ENCODE measurements around the gene GRIN3B. TPM values are rescaled to one million over a fixed set of nuclear protein-coding genes. Genes with fewer than 3 reads are reported as not detected.

The GRIN3B gene
- polyA plus RNA-seq, 2 of the 4 experiments (the other 2 are of a cell fraction) = 0.67 to 1.5 TPM

DNA sequence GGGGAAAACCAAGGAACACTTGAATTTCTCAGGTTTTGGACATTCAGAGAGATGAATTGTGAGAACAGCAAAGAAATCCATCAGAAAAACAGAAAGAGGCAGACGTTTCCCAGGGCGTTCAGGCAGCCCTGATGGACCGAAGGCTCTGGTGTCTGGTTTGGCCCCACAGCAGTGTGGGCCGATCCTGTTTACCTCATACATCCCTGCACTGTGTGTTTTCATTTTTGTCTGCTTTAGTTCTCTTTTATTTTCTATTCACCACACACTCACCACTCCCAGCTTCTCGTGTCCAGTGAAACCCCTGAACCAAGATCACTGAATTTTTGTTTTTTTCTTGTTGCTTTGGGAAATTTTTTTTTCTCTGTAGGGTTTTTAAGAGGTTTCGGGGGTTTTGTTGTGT lies 27.9 kb upstream of the GRIN3B start:
- Histone ChIP-seq H3K4me3 (no peak overlapping the region), H3K4me1 (no peaks in the 10 kb centered on the region), H3K4me2 (no peak overlapping the region), H3K9me3 (peaks cover 9% of the 10 kb centered on the region; the same call in 2 of the 3 replicates), H3K27ac (no peak overlapping the region)
- TF ChIP-seq REST (IDR thresholded peaks at IDR 0.05) (no peak), PHF8 (IDR thresholded peaks at IDR 0.05; ENCODE audit: borderline replicate concordance, low read depth) (no peak), FOXS1 (CRISPR knock-in tag; IDR thresholded peaks at IDR 0.05) (no peak), ZNF302 (CRISPR knock-in tag; IDR thresholded peaks at IDR 0.05) (no peak), USF2 (IDR thresholded peaks at IDR 0.05) (no peak), KDM5A (IDR thresholded peaks at IDR 0.05) (no peak), MYC (IDR thresholded peaks at IDR 0.05; ENCODE audit: borderline replicate concordance, low read length) (no peak), RFX5 (IDR thresholded peaks at IDR 0.05) (no peak)
- 97% methylated on average over 6 of the region's 6 CpGs for WGBS (ENCODE audit: missing lambda C conversion rate)
- ATAC-seq (no peak), DNase-seq (ENCODE audit: low read depth in 1 of 2, low spot score in 1 of 2) (no peak), FAIRE-seq (no peak)
- CTCF ChIA-PET = interaction anchor here (4.1 kb wide), 1 partner anchor 11 kb away, joined by 28 read pairs; the partner anchor contains the start of gene WDR18
- POLR2A ChIA-PET = interaction anchor here (0.6 kb wide), 1 partner anchor 12 kb away, joined by 7 read pairs; no protein-coding TSS in a partner anchor

- DNase-seq (ENCODE audit: low read depth in 1 of 2, low spot score in 1 of 2) (no peak), ATAC-seq (no peak), FAIRE-seq (no peak)
- Histone ChIP-seq H3K4me2 (no peak overlapping the region), H3K9me3 (peaks cover 9% of the 10 kb centered on the region; the same call in 2 of the 3 replicates), H3K4me1 (no peaks in the 10 kb centered on the region), H3K27ac (no peak overlapping the region), H3K4me3 (no peak overlapping the region)
- ChIA-PET CTCF (interaction anchor here (1.0 kb wide), 1 partner anchor 8 kb away, joined by 3 read pairs; no protein-coding TSS in a partner anchor), POLR2A (no interaction called here)
- WGBS (ENCODE audit: missing lambda C conversion rate) = 89% methylated on average over 10 of the region's 29 CpGs
- no peak for TF ChIP-seq EHMT2 (IDR thresholded peaks at IDR 0.05; ENCODE audit: low read depth)
- no peak for TF ChIP-seq CEBPB (IDR thresholded peaks at IDR 0.05)
- TF ChIP-seq TFCP2L1 (CRISPR knock-in tag; IDR thresholded peaks at IDR 0.05) = no peak
- TF ChIP-seq MAZ (IDR thresholded peaks at IDR 0.05; ENCODE audit: borderline replicate concordance, low read depth, low read length) = no peak
- no peak for TF ChIP-seq CBX8 (IDR thresholded peaks at IDR 0.05)
- TF ChIP-seq, protein P1, sequence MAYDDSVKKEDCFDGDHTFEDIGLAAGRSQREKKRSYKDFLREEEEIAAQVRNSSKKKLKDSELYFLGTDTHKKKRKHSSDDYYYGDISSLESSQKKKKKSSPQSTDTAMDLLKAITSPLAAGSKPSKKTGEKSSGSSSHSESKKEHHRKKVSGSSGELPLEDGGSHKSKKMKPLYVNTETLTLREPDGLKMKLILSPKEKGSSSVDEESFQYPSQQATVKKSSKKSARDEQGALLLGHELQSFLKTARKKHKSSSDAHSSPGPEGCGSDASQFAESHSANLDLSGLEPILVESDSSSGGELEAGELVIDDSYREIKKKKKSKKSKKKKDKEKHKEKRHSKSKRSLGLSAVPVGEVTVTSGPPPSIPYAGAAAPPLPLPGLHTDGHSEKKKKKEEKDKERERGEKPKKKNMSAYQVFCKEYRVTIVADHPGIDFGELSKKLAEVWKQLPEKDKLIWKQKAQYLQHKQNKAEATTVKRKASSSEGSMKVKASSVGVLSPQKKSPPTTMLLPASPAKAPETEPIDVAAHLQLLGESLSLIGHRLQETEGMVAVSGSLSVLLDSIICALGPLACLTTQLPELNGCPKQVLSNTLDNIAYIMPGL (CRISPR knock-in tag; IDR thresholded peaks at IDR 0.05; ENCODE audit: borderline replicate concordance) = no peak
- TF ChIP-seq HOXA7 (CRISPR knock-in tag; IDR thresholded peaks at IDR 0.05) = no peak
- no peak for TF ChIP-seq PHF8 (IDR thresholded peaks at IDR 0.05; ENCODE audit: borderline replicate concordance, low read depth)
- no peak for TF ChIP-seq SMC3 (IDR thresholded peaks at IDR 0.05)
- TF ChIP-seq RCOR1 (IDR thresholded peaks at IDR 0.05; ENCODE audit: low read depth, low read length) = no peak
- TF ChIP-seq RNF2 (IDR thresholded peaks at IDR 0.05; ENCODE audit: borderline replicate concordance, low read depth) = no peak
- TF ChIP-seq, protein P2, sequence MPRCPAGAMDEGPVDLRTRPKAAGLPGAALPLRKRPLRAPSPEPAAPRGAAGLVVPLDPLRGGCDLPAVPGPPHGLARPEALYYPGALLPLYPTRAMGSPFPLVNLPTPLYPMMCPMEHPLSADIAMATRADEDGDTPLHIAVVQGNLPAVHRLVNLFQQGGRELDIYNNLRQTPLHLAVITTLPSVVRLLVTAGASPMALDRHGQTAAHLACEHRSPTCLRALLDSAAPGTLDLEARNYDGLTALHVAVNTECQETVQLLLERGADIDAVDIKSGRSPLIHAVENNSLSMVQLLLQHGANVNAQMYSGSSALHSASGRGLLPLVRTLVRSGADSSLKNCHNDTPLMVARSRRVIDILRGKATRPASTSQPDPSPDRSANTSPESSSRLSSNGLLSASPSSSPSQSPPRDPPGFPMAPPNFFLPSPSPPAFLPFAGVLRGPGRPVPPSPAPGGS (IDR thresholded peaks at IDR 0.05) = no peak
- TF ChIP-seq EHF (CRISPR knock-in tag; IDR thresholded peaks at IDR 0.05) = no peak
- TF ChIP-seq EP300 (IDR thresholded peaks at IDR 0.05) = no peak
- no peak for TF ChIP-seq HOXB5 (CRISPR knock-in tag; IDR thresholded peaks at IDR 0.05)
- TF ChIP-seq KDM5A (IDR thresholded peaks at IDR 0.05) = no peak
- no peak for TF ChIP-seq CHD2 (IDR thresholded peaks at IDR 0.05; ENCODE audit: low read length, partially characterized antibody)
- no peak for TF ChIP-seq RARB (CRISPR knock-in tag; IDR thresholded peaks at IDR 0.05)
- TF ChIP-seq POLR2AphosphoS2 (conservative IDR thresholded peaks at IDR 0.05; ENCODE audit: low read length) = no peak
Measured at GRCh38 chr19:973726-974563, 26.3 kb upstream of the GRIN3B start.

All from A549 (cell line).